ENCODE data around the gene ISL2. TPM values are rescaled to one million over a fixed set of nuclear protein-coding genes. Genes with fewer than 3 reads are reported as not detected.

The ISL2 gene
- total RNA-seq, 1 donor from 2014 or later, result 0.90 TPM

GRCh38 chr15:76341366-76342057 is 4.9 kb downstream of the ISL2 start:
- DNase-seq (ENCODE audit: low read depth in 2 of 2), result no peak

- no peak for DNase-seq (ENCODE audit: low read depth in 2 of 2)
Measured at GRCh38 chr15:76342058-76342381, 5.4 kb downstream of the ISL2 start.

GRCh38 chr15:76342382-76343201 is 6.0 kb downstream of the ISL2 start:
- no peak for DNase-seq (ENCODE audit: low read depth in 2 of 2)

- no peak for DNase-seq (ENCODE audit: low read depth in 2 of 2)
Measured at GRCh38 chr15:76343313-76343996, 6.9 kb downstream of the ISL2 start.

GRCh38 chr15:76344893-76345582 is 8.5 kb downstream of the ISL2 start:
- DNase-seq (ENCODE audit: low read depth in 2 of 2), result no peak

GRCh38 chr15:76345583-76345879 is 9.0 kb downstream of the ISL2 start:
- DNase-seq (ENCODE audit: low read depth in 2 of 2), result no peak

GRCh38 chr15:76345880-76346668 is 9.5 kb downstream of the ISL2 start:
- DNase-seq (ENCODE audit: low read depth in 2 of 2), result no peak

GRCh38 chr15:76346669-76347481 is 10.3 kb downstream of the ISL2 start:
- peak in 1 of 2 donors; percentile 29 for DNase-seq (ENCODE audit: low read depth in 2 of 2)

GRCh38 chr15:76347482-76348055 is 11.0 kb downstream of the ISL2 start:
- DNase-seq (ENCODE audit: low read depth in 2 of 2), result no peak

- no peak for DNase-seq (ENCODE audit: low read depth in 2 of 2)
Measured at GRCh38 chr15:76349301-76350070, 12.9 kb downstream of the ISL2 start.

GRCh38 chr15:76353023-76353577 is 16.5 kb downstream of the ISL2 start:
- DNase-seq (ENCODE audit: low read depth in 2 of 2), result no peak

- DNase-seq (ENCODE audit: low read depth in 2 of 2), result no peak
Measured at GRCh38 chr15:76353903-76354302, 17.3 kb downstream of the ISL2 start.

GRCh38 chr15:76354823-76355440 is 18.4 kb downstream of the ISL2 start:
- DNase-seq (ENCODE audit: low read depth in 2 of 2), result no peak

- DNase-seq (ENCODE audit: low read depth in 2 of 2), result no peak
Measured at GRCh38 chr15:76358453-76358852, 21.9 kb downstream of the ISL2 start.

- DNase-seq (ENCODE audit: low read depth in 2 of 2), result no peak
Measured at GRCh38 chr15:76359152-76359551, 22.6 kb downstream of the ISL2 start.

- DNase-seq (ENCODE audit: low read depth in 2 of 2), result no peak
Measured at GRCh38 chr15:76360416-76360815, 23.8 kb downstream of the ISL2 start.

- DNase-seq (ENCODE audit: low read depth in 2 of 2), result no peak
Measured at GRCh38 chr15:76363251-76363650, 26.7 kb downstream of the ISL2 start.

- DNase-seq (ENCODE audit: low read depth in 2 of 2), result no peak
Measured at GRCh38 chr15:76366714-76367113, 30.1 kb downstream of the ISL2 start.

Measured in dermis microvascular lymphatic vessel endothelial cell (primary cell).